Activated CD4-positive, alpha-beta T cell treated with anti-CD3 and anti-CD28 coated beads, Interleukin-2, amount 50 U/mL, for 16 hours (primary cell): ENCODE data around the gene C10orf90.

ENCODE experiments used
- DNase-seq: peaks from one replicate; pipeline ENCODE4 v3.0.0-alpha.2; 2020

The C10orf90 gene

DNA sequence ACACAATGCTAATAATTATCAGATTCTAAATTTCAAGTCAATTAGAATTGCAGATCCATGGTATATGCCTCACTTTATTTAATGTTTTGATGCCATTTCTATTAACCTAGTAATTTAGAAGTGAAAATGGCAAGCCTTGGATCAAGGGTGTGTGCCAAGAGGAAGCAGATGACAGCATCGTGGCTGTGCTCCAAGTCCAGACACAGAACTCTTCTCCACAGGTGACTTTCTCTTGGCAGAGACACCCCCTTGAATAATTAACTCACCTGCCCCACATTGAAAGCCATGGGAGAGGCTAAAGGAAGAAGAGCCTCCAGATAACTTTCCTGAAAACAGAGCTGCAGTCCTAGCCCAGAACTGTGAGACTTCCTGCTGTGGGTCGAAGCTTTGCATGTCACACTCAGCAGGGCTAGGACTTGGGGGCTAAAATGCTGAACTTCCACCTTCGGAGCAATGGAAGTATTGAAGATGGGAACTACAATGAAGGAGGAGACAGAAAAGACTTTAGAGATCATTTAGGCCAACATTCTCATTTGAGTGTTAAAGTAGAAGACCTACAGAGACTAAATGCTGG lies 996 bp upstream of the C10orf90 start:
- no peak for DNase-seq

DNA sequence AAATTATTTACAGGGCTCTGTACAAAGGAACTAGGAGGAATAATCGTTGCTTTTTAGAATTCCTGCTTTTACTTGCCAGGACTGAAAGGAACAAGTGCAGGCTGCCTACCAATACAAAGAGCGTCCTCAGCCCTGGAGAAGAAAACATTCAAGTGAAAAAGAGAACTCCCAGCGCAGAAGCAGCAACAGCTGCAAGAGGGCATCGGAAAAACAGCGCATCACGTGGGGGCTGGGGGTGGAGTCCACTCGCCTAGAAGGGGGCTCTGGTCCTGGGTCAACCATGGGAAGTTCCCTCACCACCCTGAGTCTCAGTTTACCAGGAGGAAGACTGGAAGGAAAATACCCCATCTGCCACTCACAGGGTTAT lies 385 bp upstream of the C10orf90 start:
- DNase-seq, result no peak

GRCh38 chr10:126669168-126669567 lies 1.3 kb downstream of the C10orf90 start:
- DNase-seq, result no peak

DNA sequence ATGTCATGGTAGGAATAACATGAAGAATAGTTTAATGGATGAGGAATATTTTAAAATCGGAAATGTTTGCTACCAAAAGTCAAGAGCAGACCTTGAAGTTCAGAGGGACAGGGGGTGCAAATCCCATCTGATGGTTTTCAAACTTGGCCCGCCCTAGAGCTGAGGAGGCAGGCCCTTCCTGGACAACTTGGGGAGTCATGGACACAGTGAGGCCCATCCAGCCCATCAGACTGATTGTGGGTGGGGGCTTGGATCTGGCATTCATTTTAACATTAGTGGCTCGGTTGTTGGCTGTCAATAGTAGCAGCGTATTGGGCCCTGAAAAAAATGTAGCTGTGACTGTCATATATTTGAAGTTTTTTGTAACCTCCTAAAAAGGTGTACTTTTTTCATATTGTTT lies 2.0 kb downstream of the C10orf90 start:
- no peak for DNase-seq

DNA sequence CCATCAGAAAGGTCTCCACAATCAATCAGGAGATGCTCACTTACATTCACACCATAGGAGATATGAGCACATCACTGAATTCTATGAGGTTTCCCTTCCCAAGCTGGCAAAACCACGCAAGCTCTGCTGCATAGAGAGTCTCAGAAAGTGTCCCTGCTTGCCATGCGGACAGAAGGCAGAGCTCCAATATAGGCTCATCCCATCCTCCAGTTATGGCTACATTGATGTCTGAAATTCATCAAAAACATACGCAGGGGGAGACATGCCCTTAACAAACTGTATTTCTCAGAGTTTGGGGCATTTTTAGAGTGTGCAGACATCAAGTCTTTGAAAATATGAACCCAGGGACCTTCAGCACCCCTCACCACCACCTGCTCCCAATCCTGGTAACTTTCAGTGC lies 2.9 kb downstream of the C10orf90 start:
- no peak for DNase-seq

- no peak for DNase-seq
These were observed 5.3 kb downstream of the C10orf90 start for GRCh38 chr10:126665207-126665606.

DNA sequence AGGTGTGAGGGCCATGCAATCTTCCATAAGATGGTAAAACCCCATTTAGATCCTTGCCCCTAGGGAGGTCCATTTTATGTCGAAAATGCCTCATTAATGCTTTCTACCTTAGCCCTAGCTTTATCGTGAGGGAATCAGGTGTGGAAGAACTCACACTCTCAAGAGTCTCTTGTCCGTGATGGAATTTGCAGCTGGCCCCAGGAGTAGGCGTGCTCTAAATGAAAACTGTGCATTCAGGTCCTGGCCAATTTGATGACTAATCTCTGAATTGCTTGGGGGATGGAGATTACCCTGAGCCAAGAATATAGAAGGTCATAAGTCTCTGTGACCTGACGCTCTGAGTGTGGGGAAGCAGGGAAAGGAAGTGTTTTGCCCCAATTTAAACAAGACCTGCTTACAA lies 6.6 kb downstream of the C10orf90 start:
- peak; percentile 5 for DNase-seq

DNA sequence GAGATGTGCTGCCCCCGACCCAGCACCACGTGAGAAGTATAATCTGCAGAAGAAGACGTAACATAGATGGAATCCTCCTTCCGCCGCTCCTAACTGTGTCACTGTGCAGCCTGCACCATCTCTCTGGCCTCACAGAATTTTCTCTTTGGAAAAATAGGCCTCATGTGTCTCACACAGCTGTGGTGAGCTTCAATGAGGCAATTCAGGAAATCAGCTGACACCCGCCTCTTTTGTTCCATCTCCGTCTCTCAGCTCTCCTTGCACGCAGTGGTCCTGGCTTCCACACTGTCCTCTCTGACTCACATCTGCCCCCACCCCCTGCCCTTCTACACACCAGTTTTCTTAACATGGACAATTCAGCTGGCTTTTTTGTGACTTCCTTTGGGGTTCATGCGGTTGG lies 7.2 kb downstream of the C10orf90 start:
- peak; percentile 28 for DNase-seq

DNA sequence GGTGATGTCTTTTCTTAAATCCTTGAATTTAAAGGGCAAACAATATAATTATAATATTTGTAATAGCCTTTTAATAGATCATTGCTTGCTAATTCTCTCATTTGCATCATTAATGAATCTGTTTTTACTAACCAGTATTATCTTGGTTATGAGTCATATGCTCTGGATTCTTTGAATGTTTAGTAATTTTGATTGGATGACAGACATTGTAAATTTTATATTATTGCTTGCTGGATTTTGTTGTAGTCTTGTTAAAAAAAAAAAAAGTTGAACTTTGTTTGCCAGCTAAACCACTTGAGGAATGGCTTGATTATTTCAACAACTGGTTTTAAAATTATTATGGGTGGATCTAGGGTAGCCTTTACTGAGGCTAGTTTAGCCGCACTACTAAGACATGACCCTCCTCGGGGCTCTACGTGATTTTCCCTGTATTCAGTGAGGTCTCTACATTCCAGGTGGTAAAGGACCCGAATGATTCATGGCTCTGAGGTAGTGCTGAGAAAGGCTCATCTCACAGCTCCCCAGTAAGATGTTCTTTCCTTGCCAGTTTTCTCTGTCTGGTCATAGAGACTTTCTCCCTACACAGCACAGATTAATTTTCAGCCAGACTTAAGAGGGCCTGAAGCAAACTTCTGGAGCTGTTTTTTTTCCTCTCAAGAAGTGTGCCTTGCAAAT lies 8.5 kb downstream of the C10orf90 start:
- DNase-seq, result no peak

DNA sequence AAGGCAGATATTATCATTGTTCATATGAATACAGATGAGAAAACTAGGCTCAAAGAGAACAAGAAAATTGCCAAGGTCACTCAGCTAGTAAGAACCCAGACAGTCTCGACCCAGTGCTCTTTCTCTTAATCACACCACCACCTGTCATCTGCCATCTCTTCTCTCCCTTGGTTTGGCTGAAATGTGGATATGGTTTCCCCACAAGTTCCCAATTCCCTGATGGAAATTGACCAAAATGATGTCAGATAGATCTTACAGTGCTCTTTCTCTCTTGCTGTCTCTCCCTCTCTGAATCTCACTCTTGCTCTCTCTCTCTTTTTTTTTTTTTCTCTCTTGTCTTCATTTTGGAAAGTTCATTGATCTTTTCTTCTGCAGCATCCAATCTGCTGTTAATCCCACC lies 9.1 kb downstream of the C10orf90 start:
- DNase-seq, result no peak

DNA sequence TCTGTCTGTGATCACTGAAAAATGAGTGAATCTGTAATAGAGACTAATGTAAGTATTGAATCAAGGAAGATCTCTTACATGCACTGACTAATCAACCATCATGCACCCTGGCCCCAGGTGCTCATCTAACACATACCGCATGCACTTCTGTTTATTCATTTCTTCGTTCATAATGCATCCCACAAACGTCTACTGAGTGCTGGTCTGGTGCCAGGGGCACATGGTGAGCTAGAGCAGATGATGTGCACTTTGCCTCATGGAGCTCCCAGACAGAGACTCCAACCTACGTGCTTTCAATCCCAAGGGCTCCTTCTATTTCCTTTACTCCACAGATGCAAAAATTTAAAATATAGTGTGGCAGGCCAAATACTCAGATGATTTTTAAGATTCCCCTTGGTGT lies 10.7 kb downstream of the C10orf90 start:
- DNase-seq, result no peak

DNA sequence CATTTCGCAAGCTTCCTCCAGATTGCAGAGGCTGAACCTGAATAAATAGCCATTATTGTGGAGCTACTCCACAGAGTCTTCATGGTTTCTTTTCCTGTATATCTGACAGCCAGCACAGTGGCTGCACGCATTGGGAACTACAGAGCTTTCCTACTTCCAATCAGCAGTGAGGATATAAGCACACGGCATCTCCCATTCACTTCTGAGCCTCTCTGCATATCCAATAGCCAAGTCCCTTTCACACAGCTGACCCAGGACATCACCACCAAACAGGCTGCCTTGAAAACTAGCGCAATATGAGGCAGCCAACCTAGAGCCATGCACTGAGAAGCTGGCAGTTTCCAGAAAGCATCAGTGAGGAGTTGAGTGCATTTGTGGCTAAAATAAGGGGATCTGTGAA lies 11.6 kb downstream of the C10orf90 start:
- no peak for DNase-seq

GRCh38 chr10:126654579-126654978 lies 15.9 kb downstream of the C10orf90 start:
- peak; percentile 51 for DNase-seq

DNA sequence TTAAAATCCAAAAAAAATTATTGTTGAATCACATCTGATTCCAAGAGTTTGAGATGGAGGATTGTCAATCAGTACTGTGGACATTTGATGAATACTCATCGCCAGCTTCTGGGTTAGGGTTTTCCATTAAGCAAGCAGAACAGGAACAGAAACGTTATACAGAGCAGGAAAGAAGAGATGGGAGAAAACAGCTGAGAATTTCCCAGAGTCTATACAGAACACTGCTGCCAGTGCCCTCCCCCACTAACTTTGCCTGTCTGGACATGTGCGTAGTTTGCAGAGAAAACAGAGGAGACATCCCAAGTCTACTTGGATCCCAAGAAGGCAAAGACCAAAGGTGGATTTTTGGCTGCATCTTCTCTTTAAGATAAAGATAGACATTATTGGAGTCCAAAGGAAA lies 19.0 kb downstream of the C10orf90 start:
- DNase-seq, result no peak

GRCh38 chr10:126650161-126650560 lies 20.3 kb downstream of the C10orf90 start:
- DNase-seq, result no peak

- no peak for DNase-seq
These were observed 23.4 kb downstream of the C10orf90 start for GRCh38 chr10:126647116-126647515.

DNA sequence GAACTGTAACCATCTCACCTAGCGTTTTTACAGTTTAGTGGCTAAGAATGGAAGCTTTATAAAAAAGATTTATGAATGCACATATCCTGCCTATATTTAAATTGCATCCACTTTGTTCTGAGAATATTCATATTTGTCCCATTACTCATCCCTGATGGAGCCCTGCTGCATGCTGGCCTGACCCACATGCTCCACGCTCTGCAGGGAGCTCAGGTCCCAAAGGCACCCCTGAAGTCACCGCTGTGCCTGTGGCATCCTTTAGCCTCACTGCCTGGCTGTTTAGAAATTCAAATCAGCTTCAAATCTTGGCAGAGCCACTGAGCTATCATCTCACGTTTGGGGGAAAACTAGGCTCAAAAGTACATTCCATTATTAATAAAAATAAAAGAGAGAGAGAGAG lies 24.4 kb downstream of the C10orf90 start:
- no peak for DNase-seq

DNA sequence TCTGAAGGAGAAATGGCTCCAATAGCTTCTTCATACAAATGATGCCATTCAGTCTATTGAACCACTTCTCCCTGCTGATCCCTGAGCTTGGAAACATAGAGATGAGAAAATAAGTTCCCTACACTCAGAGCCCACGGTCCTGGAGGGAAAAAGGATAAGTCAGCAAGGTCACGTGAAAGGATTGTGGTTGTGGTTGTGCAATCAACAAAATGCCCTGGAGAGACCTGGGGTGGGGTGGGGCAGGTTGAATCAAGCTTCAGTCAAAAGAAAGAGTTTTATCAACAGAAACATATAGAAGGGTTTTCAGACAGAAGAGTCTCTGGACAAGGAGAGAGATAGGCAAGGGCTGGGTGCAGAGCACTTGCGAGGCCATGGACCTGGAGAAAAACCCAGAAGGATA lies 30.1 kb downstream of the C10orf90 start:
- no peak for DNase-seq

DNA sequence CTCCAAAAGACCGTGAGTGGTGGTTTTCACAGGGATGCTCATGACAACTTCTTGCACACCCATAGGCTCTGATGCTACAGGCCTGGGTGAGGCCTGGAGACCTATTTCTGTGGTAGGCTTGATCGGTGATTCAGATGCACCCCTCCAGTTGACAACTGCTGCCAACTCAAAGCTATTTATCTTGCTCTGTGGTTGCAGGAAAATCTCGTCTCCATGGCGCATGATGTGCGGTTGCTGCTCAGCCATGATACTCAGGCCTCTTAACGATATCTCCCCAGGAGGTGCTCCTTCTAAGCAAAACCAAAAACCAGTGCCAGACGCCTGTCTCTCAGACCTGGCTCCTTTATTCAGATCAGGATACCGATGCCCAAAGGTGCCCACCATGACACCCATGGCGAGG lies 31.4 kb downstream of the C10orf90 start:
- no peak for DNase-seq

GRCh38 chr10:126638542-126638941 lies 32.0 kb downstream of the C10orf90 start:
- no peak for DNase-seq

- no peak for DNase-seq
These were observed 33.0 kb downstream of the C10orf90 start for GRCh38 chr10:126637501-126637900.

GRCh38 chr10:126634911-126635310 lies 35.6 kb downstream of the C10orf90 start:
- no peak for DNase-seq

DNA sequence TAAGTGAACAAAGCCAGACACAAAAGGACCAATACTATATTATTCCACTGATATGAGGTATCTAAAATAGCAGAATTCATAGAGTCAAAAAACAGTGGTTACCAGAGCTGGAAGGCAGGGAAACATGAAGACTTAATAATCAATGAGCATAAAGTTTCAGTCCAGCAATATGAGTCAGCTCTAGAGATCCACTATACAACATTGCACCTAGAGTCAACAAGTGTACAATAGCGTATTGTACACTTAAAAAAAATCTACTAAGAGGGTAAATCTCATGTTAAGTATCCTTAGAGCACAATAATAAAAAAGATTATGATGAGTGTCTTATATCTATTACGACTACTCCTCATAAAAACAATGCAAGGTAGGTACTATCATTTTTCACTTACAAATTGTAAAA lies 36.1 kb downstream of the C10orf90 start:
- DNase-seq, result no peak

GRCh38 chr10:126632705-126633104 lies 37.8 kb downstream of the C10orf90 start:
- DNase-seq, result no peak

- DNase-seq, result no peak
These were observed 40.4 kb downstream of the C10orf90 start for GRCh38 chr10:126629925-126630624.
